ENCODE measurements around the gene THSD1.

- TF ChIP-seq POLR2AphosphoS5 (IDR thresholded peaks at IDR 0.05; ENCODE audit: low read depth, low read length) (no peak), REST (IDR thresholded peaks at IDR 0.05; ENCODE audit: insufficient read depth in 1 of 2, low read depth in 2 of 2, low read length in 2 of 2) (no peak), SIN3A (IDR thresholded peaks at IDR 0.05; ENCODE audit: borderline replicate concordance, insufficient read depth, low read length) (no peak), FOXP2 (optimal IDR thresholded peaks at IDR 0.05; ENCODE audit: borderline replicate concordance, extremely low read depth, extremely low read length, insufficient read depth) (no peak), TAF1 (IDR thresholded peaks at IDR 0.05; ENCODE audit: borderline replicate concordance, insufficient read depth, low read length) (no peak)
These were observed 56.8 kb downstream of the THSD1 start for GRCh38 chr13:52348983-52349780.

Measured in PFSK-1 (cell line).